GM19467 (cell line): ENCODE data around the gene CRHR2.

Source experiments
- ATAC-seq: cut with Tn5 transposase; IDR thresholded peaks from one replicate; pipeline ENCODE4 v1.9.1; 2021; ENCODE audit warnings: mild to moderate bottlenecking, moderate library complexity; ENCODE audit not compliant: unreplicated experiment

Gene CRHR2

DNA sequence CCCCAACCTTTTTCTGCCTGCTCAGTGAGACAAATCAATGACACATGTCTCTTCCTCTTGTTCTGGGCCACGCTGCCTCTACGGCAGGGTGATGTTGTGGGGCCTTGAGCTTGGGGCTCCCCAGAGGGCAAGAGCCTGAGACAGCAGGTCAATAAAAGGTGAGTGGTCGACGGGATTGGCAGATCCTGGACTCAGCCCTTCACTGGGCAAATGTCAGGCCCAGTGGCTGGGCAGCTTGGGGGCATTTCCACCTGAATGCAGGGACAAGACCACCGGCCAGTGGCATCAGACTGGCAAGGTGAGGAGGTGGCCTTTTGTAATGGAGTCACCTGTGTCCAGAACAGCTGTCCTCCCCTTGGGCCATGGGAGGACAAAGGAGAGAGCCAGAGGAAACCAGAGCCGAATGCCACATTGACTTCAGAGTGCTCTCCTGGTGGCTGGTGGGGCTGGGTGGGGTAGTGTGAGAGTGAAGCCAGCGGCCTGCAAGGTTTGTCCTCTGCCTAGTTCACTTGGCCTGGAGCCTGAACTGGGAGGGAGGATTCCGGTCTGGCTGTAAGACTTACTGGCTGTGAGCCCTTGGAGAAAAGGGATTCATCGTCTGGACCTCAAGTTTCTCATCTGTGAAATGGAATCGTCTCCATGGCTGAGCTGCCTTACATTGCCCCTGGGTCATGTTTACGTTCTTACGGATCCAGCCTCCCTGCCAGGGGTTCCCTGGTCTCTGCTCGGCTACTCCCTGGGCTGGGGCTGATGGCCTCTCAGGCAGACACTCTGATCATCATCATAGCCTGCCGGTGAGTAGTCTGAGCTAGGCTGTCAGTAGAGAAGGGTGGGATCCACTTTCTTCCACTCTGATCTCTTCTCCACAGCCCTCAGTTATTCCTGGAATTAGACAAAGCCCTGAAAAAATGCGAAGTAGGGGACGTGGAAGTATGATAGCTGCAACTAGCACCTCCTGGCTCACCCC lies 25.4 kb upstream of the CRHR2 start:
- no peak for ATAC-seq

DNA sequence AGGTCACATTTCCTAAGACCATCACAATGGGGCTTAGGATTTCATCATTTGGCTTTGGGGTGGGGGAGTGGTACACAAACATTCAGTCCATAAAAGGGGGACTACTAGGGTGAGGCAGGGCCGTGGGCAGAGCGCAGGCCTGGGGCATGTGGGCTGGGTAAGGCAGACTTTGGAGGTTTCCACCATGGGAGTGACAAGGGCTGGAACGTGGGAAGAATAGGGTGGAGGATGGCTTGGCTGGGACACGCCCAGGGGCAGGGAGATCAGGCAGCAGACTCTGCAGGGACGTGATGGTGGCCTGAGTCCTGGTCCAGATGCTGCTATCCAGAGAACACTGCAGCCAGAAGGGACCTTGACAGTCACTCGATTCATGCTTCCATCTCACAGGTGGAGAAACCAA lies 24.7 kb upstream of the CRHR2 start:
- ATAC-seq: no peak

DNA sequence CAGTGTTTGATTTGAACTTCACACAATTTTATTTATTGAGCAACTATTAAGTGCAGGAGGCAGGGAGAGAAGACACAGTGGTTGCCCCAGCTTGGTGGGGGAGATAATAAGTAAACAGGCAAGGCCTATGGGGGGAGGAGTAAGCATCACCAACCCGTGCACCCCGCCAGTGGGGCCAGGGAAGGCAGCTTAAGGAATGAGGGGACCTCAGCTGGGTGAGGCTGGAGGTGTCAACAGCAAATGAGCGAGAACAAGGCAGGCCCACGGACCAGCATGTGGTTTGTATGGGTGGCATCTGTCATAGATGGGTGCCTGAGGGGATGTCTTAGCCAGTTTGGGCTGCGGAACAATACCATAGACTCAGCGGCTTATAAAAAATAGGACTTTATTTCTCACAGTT lies 24.1 kb upstream of the CRHR2 start:
- ATAC-seq: no peak

DNA sequence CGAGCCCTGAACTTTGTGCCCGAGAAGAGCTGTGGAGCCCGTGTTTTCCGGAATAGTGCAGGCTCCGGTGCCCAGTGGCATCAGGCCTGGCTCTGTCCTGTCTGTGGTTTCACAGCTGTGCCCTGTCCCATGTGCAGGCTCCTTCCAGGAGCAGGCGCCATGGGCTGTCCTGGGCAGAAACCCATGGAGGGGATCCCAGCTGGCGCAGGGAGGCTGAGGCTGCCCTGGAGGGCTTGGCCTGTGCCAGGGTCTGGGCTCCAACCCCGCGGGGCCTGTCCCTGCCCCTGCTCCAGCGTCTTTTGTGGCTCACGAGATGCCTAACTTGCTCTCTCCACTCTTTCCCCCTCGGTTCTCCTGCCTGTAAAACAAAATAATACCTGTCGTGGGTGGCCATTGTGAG lies 23.3 kb upstream of the CRHR2 start:
- ATAC-seq: no peak

DNA sequence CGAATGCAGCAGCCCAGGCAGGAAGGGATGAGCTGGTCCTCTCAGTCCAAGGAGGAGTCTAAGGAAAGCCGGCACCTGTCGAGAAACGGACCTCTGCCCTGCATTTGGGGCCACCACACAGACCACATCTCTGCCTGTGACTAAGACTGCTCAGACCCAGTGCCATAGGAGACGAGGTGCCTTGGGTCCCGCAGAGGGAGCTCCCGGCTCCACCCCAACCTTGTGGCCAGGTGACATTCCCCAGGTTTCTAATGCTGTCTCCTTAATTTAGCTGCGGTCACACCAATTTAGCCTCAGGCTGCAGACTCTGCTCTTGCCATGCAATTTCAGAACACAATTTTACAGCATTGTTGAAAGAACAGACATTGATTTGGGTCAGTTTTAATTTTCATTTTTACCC lies 22.8 kb upstream of the CRHR2 start:
- no peak for ATAC-seq

DNA sequence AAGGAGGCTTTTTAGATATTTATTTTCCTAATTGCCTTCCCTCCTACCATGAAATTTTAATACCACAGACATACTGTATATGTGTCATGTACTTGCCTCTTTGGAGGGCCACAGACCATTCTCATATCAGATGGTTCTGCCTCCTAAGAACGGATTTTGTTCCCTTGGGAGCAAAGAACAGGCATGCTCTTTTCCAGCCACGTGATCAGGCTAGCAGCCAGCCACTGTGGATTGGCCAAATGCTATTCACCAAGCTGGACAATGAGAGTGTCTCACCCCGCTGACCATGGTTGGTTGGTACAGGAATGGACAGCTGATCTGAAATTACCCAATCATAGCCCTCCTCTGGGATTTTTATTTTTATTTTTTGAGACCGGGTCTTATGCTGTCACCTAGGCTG lies 21.5 kb upstream of the CRHR2 start:
- ATAC-seq: no peak

DNA sequence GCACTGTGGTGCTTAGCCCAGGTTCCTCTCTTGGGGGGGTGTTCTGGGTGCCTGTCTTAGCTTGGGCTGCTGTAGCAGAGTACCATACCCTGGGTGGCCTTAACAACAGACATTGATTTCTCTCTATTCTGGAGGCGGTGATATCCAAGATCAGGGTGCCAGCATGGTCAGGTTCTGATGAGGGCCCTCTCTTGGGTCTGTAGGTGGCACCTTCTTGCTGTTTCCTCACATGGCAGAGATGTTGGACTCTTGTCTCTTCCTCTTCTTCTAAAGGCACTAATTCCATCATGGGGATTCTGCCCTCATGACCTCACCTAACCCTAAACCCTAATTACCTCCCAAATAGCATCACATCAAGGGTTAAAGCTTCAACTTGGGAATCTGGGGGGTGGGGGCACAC lies 19.9 kb upstream of the CRHR2 start:
- ATAC-seq: no peak

DNA sequence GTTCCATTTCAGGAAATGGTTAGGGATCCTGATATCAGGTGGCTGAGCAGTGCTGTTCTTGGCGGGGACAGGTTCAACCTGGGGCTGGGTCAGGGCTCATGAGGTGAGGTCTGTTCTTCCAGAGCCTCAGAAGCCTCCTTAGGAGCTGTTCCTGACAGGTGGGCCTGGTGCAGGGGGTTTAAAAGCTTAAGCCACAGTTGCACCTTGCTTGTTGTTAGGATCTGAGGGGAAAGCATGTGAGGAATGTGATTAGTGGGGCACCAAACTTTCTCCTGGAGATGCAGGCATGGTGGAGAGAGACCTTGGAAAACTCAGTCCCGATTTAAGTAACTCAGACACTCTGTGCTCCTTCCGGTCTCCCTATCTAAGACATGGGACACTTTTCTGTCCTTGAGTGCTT lies 18.7 kb upstream of the CRHR2 start:
- ATAC-seq: no peak

DNA sequence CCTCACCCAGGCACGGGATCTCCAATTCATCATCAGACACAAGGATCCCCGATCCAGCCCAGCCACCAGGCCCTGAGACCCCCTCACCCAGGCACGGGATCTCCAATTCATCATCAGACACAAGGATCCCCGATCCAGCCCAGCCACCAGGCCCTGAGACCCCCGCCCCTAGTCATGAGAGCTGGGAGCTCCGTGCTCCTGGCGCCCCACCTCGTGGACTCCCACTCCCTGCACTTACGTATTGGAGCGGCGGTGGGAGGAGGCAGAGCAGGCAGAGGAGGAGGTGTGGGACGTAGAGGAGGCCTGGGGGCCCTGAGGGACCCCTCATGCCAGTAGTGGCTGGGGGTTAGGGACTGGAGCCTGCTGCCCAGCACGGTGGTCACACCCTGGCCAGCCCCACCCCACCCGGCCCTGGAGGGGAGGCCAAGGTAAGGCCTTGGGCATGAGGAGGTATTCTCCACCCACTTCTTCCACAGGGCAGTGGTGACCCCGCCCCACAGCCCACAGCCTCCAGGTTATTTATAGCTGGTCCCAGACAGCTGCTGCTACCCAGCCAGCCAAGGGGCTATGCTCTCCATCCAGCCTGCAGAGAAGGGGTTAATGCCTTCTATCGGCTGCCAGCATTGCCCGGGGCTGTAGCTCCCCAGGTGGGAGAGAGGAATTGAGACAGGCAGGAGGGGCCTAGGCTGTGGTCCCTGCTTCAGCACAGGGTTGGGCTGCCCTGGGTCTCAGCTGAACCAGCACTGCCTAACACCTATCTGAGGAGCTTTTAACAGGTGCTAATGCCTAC lies 17.6 kb upstream of the CRHR2 start:
- ATAC-seq: no peak

DNA sequence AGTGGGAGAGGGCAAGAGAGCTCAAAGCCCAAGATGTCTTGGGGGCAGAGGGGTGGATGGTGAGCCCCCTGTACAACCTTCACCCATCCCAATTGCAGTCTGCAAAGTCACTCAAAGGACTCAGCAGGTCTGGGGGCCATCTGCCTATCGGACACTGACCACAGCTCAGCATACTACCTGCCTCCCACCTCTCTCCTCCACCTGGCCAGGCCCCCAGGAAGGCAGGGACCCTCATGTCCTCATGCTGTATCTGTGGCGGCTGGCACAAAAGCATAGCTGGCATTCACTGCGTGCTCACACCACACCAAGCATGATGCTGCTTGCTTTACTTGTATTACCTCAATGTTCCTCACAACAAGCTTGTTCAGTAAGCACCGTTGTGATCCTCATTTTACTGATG lies 16.2 kb upstream of the CRHR2 start:
- no peak for ATAC-seq

DNA sequence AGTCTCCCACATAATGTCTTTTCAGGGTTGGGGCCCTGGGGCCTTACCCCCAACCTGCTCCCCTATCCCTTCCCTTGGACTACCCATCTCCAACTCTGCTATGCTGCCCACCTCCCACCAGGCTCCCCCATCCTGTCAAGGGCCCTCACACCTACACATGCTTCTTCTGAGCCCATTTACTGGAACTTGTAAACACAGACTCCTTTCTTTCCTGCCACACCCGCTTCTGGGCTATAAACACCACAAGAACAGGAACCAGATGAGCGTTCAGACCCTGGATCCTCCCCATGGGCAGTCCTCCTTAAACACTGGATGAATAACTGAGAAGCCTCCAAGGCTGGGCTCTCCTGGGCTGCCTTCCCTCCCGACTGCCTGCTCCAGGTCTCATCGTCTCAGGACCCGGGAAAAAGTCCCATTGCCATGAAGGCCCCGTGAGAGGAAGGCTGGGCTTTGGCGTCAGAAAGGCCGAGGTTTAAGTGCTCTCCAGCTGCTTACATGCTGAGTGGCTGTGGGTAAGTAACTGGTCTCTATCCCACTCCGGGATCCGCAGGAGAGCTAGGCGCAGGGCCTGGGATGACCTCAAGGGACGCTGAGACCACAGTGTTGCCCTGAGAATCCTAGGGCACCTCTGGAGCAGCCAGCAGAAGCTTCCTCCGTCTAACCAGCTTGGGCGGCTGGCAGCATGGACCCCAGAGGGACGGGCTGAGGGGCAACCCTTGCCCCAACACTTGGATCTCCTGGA lies 15.6 kb upstream of the CRHR2 start:
- ATAC-seq: no peak

DNA sequence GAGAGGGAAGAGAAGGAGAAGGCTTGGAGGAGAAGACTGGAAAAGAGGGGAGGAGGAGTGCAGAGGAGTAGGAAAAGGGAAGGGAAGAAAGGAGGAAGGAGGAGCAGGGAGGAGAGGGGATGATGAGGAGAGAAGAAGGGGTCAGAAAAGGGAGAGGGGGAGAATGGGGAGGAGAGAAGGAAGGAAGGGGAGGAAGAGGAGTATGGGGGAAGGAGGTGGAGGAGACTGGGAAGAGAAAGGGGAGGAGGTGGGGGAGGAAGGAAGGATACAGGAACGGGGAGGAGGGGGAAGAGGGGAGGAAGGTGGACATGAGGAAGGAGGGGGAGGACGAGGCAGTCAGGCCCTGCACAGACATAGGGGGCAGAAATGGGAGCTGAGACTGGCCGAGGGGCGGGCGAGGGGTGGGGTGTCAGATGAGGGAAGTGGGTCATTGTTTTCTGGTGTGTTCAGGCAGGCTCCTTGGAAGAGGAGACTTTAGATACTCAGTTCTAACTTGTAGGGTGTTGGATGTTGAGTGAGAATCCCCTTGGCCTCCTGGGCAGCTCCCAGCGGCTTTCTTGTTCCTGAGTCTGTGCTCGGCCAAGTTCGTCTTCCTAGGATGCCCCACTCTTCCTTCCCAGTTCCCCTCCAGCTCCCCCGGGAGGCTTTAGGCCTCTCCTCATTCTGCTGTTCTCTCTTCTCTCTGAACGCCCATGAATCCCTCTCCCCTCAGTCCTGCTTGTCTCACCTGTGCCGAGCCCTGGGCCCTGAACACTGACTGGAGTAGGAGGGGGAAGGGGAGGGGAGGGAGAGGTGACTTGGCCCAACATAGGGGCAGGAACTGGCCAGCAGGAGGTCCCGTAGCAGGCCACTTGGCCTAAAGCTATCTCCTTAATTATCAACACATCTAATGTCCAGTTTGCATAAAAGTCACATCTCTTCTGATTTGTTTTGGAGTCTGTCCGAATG lies 12.8 kb upstream of the CRHR2 start:
- no peak for ATAC-seq

DNA sequence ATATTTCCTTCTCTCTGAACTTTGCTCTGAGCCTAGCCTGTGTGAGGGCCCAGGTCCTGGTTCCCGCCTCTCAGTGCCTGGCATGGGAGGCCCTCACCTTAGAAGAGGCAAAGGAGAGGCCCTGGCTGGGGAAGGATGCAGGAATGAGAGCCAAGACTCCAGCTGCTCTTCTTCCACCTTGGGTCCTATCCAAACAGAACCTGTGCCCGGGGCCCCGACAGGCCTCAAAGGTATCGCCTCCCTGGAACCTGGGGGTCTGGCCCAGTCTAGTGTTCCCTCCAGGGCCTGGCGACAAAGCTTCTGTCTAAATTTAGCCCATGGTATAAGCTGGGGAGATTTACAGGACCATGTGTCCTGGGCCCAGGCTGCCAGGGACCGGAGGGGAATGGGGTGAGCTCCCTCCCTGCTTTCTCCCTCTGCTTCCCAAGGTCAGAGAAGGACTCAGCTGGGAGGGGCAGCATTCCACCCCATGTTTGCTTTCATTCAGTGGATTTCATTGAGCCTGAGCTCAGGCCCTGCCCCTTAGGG lies 12.0 kb upstream of the CRHR2 start:
- ATAC-seq: no peak

DNA sequence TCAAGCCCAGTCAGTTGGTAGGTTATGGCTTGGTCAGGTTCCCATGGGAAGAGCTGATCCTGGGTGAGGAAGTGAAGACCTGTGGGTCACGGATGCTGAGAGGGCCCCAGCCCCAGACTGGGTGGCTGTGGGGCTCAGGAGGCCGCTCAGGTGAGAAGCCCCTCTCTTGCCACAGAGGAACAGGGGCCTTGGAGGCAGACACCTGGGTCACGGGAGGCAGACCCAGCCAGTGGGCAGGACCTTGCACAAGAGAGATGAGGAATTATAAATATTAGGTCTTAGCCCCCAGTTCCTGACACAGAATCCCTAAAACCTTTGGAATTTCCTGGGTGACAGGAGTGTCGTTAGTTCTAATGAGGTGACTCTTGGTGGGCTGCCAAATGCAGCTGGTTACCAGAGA lies 10.6 kb upstream of the CRHR2 start:
- ATAC-seq: no peak

DNA sequence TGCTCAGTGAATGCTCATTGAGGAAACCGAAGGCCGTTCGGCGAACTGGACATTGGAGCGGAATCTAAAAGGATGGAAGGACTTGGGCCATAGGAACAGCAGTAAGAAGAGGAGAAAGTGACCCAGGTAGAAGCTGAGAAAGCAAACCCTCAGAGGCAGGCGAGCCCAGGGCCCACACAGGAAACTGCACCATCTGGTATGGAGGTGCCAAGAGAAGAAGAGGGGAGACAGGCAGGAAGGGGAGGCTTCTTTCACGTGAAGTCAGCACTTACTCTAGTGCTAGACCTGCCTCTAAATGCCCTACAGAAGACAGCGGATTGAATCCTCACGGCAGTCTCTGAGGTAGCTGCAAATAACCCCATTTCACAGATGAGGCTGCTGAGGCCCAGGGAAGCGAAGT lies 10.2 kb upstream of the CRHR2 start:
- no peak for ATAC-seq

DNA sequence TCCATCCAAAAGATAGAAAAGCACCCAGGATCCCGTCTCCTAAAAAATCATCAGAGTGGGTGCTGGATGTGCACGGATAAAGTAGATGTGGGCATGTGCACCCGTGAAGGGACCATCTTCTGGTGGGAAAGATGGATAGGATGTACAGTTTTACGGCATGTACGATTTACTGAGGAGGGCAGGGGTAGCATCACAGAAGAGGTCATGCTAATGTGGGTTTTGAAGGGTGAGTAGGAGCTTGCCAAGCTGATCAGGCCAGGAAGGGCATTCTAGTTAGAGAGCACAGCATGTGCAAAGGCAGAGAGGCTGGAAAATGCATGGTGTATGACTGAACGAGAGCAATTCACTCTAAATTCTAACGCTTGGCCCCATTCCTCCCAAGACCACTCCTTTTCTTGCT lies 7.8 kb upstream of the CRHR2 start:
- no peak for ATAC-seq

DNA sequence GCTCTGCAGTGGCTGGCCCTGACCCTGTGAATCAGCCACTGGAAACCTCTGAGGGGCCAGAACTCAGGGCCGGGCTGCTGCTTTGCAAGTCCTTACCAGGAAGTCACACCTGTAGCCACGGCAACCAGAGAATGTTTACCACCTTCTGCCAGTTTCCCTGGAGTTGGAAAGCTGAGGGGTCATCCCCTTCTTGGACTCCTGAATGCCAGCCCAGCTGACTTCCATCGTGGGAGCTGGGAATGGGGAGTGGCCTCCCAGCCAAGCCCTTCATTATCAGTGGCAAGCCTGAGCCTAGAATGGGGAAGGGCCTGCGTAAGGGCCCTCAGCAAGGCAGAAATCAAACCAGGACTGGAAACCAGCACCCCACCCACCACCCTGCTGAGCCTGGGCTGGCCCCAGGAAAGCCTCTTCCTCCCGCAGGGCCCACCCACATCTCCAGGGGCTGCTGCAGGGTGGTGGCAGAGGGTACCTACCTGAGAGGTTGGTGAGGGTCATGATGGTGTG lies 6.5 kb upstream of the CRHR2 start:
- ATAC-seq: no peak

DNA sequence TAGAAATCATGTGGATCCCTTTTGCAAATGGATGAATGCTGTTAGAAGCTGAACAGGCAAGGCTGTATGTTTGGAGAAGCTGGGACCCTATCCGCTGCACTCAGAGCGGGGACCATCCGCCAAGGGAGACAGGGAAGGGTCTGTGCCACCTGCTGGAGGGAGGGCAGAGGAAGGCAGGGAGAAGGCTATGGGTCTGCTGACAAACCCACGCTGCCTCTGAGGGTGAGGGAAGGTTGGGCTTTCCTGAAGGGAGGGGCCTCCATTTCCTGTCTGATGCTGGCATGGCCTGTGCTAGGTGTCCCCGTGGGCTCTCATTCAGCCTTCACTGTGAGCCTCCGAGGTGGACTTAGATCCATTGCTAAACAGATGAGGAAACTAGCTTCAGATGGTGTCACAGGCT lies 5.3 kb upstream of the CRHR2 start:
- ATAC-seq: no peak

DNA sequence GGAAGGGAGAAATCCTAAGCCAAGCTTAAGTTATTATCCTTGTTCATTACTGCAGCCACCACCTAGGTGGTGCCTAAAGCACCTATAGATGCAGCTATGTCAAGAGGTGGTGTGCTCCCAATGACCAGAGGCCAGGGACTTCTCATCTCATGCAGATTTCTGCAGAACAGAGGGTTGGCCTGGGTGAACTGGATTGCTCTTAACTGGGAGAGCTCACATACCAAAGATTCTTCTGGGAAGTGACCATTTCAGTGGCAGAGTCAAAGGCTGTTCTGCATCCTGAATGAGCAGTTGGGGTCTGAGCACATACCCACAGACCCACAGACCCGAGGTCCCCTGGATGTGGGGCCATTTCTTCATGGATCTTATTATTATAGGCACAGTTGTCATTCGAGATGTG lies 2.1 kb upstream of the CRHR2 start:
- no peak for ATAC-seq

DNA sequence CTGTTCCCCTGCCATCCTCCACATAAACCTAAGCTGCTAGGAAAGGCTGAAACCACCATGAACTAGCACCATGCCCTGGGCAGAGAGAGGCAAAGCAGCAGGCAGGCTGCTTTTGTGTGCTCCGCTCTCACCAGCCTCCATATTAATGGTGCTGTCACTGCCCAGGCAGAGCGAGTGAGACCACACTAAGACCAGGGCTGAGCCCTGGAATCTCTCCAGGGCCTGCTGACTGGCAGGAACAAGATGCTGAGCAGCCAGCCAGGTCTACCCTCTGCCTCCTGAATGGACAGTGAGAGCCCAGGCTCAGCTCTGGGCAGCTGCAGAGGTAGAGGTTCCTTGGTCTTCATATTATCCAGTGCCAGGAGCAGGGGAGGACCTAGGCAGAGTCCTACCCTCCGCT lies 1.6 kb upstream of the CRHR2 start:
- ATAC-seq: no peak
